IPS-15b (cell line): ENCODE measurements around the gene RPS18.
A peak's percentile ranks its signal among the peaks of the same experiment; 100 is the strongest.

Experiments used
- H3K27me3 ChIP-seq: one replicate; pipeline ENCODE4 v1.6.1; 2013; ENCODE audit warnings: low read length; ENCODE audit not compliant: control insufficient read depth, insufficient read depth
- H3K36me3 ChIP-seq: one replicate; pipeline ENCODE4 v1.6.1; 2013; ENCODE audit warnings: low read length; ENCODE audit not compliant: control insufficient read depth, insufficient read depth
- H3K4me1 ChIP-seq: one replicate; pipeline ENCODE4 v1.6.1; 2013; ENCODE audit warnings: mild to moderate bottlenecking, low read length; ENCODE audit not compliant: control insufficient read depth, insufficient read depth
- H3K4me3 ChIP-seq: one replicate; pipeline ENCODE4 v1.5.1; 2013; ENCODE audit warnings: low read depth, low read length
- H3K9ac ChIP-seq: one replicate; pipeline ENCODE4 v1.6.1; 2013; ENCODE audit warnings: low read depth, mild to moderate bottlenecking, low read length
- H3K9me3 ChIP-seq: one replicate; pipeline ENCODE4 v1.6.1; 2013; ENCODE audit warnings: mild to moderate bottlenecking, low read length; ENCODE audit not compliant: control insufficient read depth, insufficient read depth

The RPS18 gene

GRCh38 chr6:33320315-33321181 is 48.7 kb downstream of the RPS18 start:
- H3K27me3 ChIP-seq, result no peaks in the 10 kb centered on the region
- peaks cover 17% of the 10 kb centered on the region for H3K4me1 ChIP-seq
- H3K36me3 ChIP-seq, result peaks cover 30% of the 10 kb centered on the region
- peak overlapping the region; percentile 22 for H3K4me3 ChIP-seq
- no peaks in the 10 kb centered on the region for H3K9me3 ChIP-seq
- no peak overlapping the region for H3K9ac ChIP-seq

- Histone ChIP-seq H3K36me3 (peaks cover 27% of the 10 kb centered on the region), H3K4me1 (peaks cover 17% of the 10 kb centered on the region), H3K27me3 (no peaks in the 10 kb centered on the region), H3K9ac (no peak overlapping the region), H3K4me3 (peak overlapping the region; percentile 78), H3K9me3 (no peaks in the 10 kb centered on the region)
Observed at GRCh38 chr6:33321227-33321626, 49.4 kb downstream of the RPS18 start.

GRCh38 chr6:33323623-33323948 is 51.7 kb downstream of the RPS18 start:
- Histone ChIP-seq H3K27me3 (no peaks in the 10 kb centered on the region), H3K9me3 (no peaks in the 10 kb centered on the region), H3K4me1 (peaks cover 12% of the 10 kb centered on the region), H3K9ac (no peak overlapping the region), H3K4me3 (peak overlapping the region; percentile 78), H3K36me3 (peaks cover 26% of the 10 kb centered on the region)

GRCh38 chr6:33324125-33324524 is 52.2 kb downstream of the RPS18 start:
- no peaks in the 10 kb centered on the region for H3K9me3 ChIP-seq
- H3K9ac ChIP-seq, result no peak overlapping the region
- peak overlapping the region; percentile 78 for H3K4me3 ChIP-seq
- H3K36me3 ChIP-seq, result peaks cover 20% of the 10 kb centered on the region
- peaks cover 12% of the 10 kb centered on the region for H3K4me1 ChIP-seq
- H3K27me3 ChIP-seq, result no peaks in the 10 kb centered on the region
